ENCODE results near the gene MRGPRG.
A peak's percentile ranks its signal among the peaks of the same experiment; 100 is the strongest.

Gene MRGPRG

DNA sequence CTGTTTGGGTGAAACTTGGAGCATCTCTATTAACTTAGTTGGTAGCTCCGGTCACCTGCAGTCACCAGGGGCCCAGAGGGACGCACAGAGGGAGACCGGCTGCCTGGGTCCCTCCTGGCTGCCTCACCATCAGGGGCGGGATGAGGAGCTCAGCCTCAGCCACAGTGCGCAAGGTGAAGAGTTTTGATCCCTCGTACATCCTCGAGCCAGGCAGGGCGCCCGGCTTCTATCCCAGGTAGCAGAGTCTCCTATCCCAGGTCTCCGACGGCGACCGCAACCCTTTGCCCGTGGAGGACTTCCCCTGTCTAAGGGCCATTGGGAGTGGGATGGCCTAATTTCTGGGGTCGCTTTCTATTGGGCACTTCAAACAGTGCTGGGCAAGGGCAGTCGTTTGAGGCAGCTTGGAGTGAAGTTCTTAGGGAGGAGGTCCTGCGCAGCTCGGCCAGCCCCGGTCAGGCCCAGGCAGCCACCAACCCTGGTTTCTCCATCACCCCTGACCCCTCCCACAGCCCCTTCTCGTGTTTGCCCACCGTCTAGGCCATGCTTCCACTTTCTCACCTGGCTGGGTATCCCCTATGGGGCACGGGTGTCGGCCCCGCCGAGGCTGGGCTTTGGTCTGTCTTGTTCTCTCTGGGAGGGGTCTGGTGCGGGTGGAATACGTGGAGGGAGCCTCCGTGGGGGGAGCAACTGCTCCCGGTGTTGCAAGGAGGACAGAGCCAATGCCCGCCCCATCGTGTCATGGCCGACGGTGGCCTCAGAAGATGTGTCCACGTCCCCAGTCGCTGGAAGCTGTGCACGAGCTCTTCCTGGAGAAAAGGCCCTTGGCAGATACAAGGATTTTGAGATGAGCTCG is 3.6 kb upstream of the MRGPRG start:
- peaks cover 67% of the 10 kb centered on the region for H3K27me3 ChIP-seq (ENCODE audit: low read depth)
- in situ Hi-C loops (cut with MboI; ENCODE audit: low sequenced_read_pairs) = no loop called here
- no peaks in the 10 kb centered on the region for H3K36me3 ChIP-seq (replicated peaks)
- DNase-seq (ENCODE audit: low spot score in 2 of 2) = peak in 1 of 2 experiments; percentile 7
- H3K4me3 ChIP-seq = no peak overlapping the region
- no peaks in the 10 kb centered on the region for H3K9me3 ChIP-seq
- no peaks in the 10 kb centered on the region for H3K4me1 ChIP-seq

- Histone ChIP-seq H3K4me3 (no peak overlapping the region), H3K36me3 (replicated peaks) (no peaks in the 10 kb centered on the region), H3K27me3 (ENCODE audit: low read depth) (peaks cover 66% of the 10 kb centered on the region), H3K4me1 (no peaks in the 10 kb centered on the region), H3K9me3 (no peaks in the 10 kb centered on the region)
- DNase-seq (ENCODE audit: low spot score in 2 of 2) = no peak
- in situ Hi-C loops (cut with MboI; ENCODE audit: low sequenced_read_pairs) = no loop called here
Measured at GRCh38 chr11:3221408-3222002, 2.9 kb upstream of the MRGPRG start.

DNA sequence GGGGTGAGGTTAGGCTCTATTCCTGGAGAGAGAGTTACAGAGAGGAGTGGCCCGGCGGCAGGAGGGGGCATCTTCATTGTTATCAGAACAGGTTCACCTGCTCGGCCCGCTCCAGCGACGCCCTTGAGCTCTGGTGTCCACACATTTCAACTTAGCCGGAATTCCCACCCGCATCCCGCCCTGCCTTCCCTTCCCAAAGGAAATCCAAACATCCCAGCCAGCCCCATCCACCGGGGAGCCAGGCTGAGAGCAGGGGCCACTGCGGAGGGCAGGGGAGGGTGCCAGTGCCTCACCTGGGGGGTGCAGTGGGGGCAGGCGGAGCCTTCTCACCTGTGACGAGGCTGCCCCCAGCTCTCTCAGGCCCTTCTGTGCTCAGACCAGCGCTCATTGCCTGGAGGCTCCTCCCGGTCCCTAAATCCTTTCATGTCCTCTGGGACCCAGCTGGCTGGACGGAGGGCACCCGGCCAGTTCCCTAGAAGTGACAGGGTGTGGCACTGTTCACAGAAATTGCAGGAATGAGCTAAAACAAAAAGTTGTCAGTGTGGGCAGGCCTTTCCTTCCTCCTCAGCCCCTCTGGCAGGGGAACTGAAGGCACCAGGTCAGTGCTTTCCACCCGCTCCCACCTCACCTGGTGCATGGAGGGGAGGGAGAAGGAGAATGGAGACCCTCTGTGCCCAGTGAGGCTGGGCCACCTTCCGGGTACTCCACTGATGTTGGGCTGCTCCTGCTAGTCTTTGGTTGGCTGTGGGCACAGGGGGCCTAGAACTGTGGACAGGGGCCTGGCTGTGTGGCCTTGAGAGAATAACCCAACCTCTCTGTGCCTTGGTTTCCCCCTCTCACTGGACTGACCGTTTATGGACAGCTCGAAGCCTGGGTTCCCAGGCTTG is 2.2 kb upstream of the MRGPRG start:
- H3K9me3 ChIP-seq = no peaks in the 10 kb centered on the region
- H3K36me3 ChIP-seq (replicated peaks) = no peaks in the 10 kb centered on the region
- no peaks in the 10 kb centered on the region for H3K4me1 ChIP-seq
- H3K27me3 ChIP-seq (ENCODE audit: low read depth) = peaks cover 71% of the 10 kb centered on the region
- in situ Hi-C loops (cut with MboI; ENCODE audit: low sequenced_read_pairs) = no loop called here
- DNase-seq (ENCODE audit: low spot score in 2 of 2) = peak in 1 of 2 experiments; percentile 12
- no peak overlapping the region for H3K4me3 ChIP-seq

- no peak for DNase-seq (ENCODE audit: low spot score in 2 of 2)
- in situ Hi-C loops (cut with MboI; ENCODE audit: low sequenced_read_pairs) = no loop called here
- H3K9me3 ChIP-seq = no peaks in the 10 kb centered on the region
- no peaks in the 10 kb centered on the region for H3K4me1 ChIP-seq
- H3K27me3 ChIP-seq (ENCODE audit: low read depth) = peaks cover 71% of the 10 kb centered on the region
- no peak overlapping the region for H3K4me3 ChIP-seq
- H3K36me3 ChIP-seq (replicated peaks) = no peaks in the 10 kb centered on the region
Measured at GRCh38 chr11:3220101-3220500, 1.5 kb upstream of the MRGPRG start.

DNA sequence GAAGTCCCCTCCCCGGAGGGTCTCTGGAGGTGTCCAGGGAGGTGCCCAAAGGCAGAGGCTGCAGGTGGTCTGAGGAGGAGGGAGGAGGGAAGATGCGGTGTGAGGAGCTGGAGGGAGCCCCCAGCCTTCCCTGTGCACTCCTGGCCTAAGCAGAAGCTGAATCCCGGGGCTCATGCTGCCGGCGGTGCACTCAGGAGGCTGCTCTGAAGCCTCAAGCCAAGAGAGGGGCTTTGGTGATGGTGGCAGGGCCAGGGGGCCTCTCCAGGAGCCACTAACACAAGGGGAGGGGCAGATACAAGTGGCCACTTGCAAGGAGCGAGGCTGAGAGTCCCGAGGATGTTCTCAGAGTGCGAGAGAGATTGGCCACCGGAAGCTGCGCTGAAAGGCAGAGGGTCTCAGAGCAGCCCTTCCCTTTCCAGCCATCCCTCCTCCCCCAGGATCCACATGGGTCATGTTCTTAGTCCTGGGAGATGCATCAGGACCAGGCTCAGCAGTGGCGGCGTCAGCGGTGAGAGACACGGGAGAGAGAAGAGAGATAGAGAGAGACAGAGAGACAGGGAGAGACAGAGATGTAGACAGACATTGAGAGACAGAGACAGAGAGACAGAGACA is 774 bp upstream of the MRGPRG start:
- H3K4me1 ChIP-seq = no peaks in the 10 kb centered on the region
- in situ Hi-C loops (cut with MboI; ENCODE audit: low sequenced_read_pairs) = no loop called here
- no peak overlapping the region for H3K4me3 ChIP-seq
- no peaks in the 10 kb centered on the region for H3K9me3 ChIP-seq
- no peaks in the 10 kb centered on the region for H3K36me3 ChIP-seq (replicated peaks)
- peak in 1 of 2 experiments; percentile 6 for DNase-seq (ENCODE audit: low spot score in 2 of 2)
- H3K27me3 ChIP-seq (ENCODE audit: low read depth) = peaks cover 66% of the 10 kb centered on the region

DNA sequence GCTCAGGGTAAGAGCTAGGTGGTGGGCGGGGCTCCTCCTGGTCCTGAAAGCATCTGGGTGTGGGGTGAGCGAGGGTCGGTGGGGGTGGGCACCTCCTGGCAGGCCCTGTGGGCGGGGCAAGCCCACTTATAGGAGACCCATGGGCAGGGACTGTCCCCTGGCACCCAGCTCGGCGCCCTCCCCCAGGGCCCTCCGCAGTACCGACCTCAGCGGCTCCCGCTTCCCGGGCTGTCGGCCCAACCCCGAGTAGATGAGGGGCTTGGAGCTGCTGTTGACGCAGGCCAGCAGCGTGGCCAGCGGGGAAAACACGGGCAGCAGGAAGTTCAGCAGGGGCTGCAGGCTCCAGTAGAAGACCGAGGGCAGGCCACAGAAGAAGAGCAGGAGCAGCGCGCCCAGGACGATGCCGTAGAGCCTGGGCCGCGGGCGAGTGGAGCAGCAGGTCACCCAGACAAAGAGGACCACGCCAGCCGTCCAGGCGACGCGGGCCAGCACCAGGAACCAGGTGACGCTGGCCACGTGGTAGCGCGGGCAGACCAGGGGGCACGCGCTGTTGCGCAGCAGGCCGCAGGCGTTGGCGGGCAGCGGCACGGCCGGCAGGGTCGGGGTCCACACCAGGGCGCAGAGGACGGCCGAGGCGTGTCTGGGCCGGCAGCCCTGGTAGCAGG is 663 bp downstream of the MRGPRG start:
- in situ Hi-C loops (cut with MboI; ENCODE audit: low sequenced_read_pairs) = no loop called here
- Histone ChIP-seq H3K4me3 (no peak overlapping the region), H3K27me3 (ENCODE audit: low read depth) (peaks cover 52% of the 10 kb centered on the region), H3K36me3 (replicated peaks) (no peaks in the 10 kb centered on the region), H3K9me3 (no peaks in the 10 kb centered on the region), H3K4me1 (no peaks in the 10 kb centered on the region)
- DNase-seq (ENCODE audit: low spot score in 2 of 2) = peak in 1 of 2 experiments; percentile 13

DNA sequence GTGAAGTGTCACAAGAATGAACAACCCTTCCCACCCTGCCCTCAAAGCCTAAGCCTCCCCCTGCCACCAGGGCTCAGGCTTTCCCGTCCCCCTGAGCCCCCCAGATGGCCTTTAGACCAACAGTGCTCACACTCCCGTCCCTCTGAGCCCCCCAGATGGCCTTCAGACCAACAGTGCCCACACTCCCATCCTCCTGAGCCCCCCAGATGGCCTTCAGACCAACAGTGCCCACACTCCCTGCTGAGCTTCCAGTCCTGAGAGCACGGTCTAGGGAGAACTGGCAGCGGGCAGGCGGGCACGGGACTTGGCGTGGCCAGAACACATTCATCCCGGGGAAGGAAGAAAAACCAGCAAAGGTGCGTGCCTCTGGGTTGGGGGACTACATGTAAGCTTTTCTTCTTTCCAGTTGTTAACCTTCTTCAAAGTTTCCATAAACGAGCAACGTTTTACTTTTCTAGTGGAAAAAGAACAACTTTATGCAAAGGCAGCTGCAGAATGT is 2.5 kb downstream of the MRGPRG start:
- Histone ChIP-seq H3K27me3 (ENCODE audit: low read depth) (peaks cover 35% of the 10 kb centered on the region), H3K9me3 (no peaks in the 10 kb centered on the region), H3K4me1 (no peaks in the 10 kb centered on the region), H3K36me3 (replicated peaks) (no peaks in the 10 kb centered on the region), H3K4me3 (no peak overlapping the region)
- in situ Hi-C loops (cut with MboI; ENCODE audit: low sequenced_read_pairs) = no loop called here
- DNase-seq (ENCODE audit: low spot score in 2 of 2) = no peak

- no peak overlapping the region for H3K4me3 ChIP-seq
- in situ Hi-C loops (cut with MboI; ENCODE audit: low sequenced_read_pairs) = no loop called here
- DNase-seq (ENCODE audit: low spot score in 2 of 2) = no peak
- peaks cover 29% of the 10 kb centered on the region for H3K27me3 ChIP-seq (ENCODE audit: low read depth)
- H3K9me3 ChIP-seq = no peaks in the 10 kb centered on the region
- no peaks in the 10 kb centered on the region for H3K4me1 ChIP-seq
- H3K36me3 ChIP-seq (replicated peaks) = no peaks in the 10 kb centered on the region
Measured at GRCh38 chr11:3215346-3216026, 3.1 kb downstream of the MRGPRG start.

DNA sequence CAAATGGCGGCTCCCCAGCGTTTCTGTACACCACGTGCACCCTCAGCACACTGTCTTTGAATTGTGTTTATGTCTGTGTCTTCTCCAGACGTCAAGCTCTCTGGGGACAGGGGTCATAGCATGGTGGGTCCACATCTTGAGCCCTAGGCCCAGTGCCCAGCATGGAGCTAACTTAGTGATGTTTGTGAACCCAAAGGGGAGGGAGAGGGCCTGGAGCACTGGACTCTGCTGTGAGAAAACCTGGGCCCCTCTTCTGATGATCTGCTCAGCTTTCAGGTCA is 4.3 kb downstream of the MRGPRG start:
- in situ Hi-C loops (cut with MboI; ENCODE audit: low sequenced_read_pairs) = no loop called here
- Histone ChIP-seq H3K4me3 (no peak overlapping the region), H3K4me1 (no peaks in the 10 kb centered on the region), H3K36me3 (replicated peaks) (no peaks in the 10 kb centered on the region), H3K27me3 (ENCODE audit: low read depth) (peaks cover 18% of the 10 kb centered on the region), H3K9me3 (no peaks in the 10 kb centered on the region)
- no peak for DNase-seq (ENCODE audit: low spot score in 2 of 2)

- no peaks in the 10 kb centered on the region for H3K4me1 ChIP-seq
- in situ Hi-C loops (cut with MboI; ENCODE audit: low sequenced_read_pairs) = no loop called here
- DNase-seq (ENCODE audit: low spot score in 2 of 2) = no peak
Measured at GRCh38 chr11:3213659-3214419, 4.8 kb downstream of the MRGPRG start.

GRCh38 chr11:3208272-3208671 is 10.3 kb downstream of the MRGPRG start:
- H3K4me1 ChIP-seq = no peaks in the 10 kb centered on the region
- H3K27me3 ChIP-seq (ENCODE audit: low read depth) = peaks cover 19% of the 10 kb centered on the region
- no peaks in the 10 kb centered on the region for H3K36me3 ChIP-seq (replicated peaks)
- H3K4me3 ChIP-seq = no peak overlapping the region
- no peaks in the 10 kb centered on the region for H3K9me3 ChIP-seq
- in situ Hi-C loops (cut with MboI; ENCODE audit: low sequenced_read_pairs) = no loop called here
- DNase-seq (ENCODE audit: low spot score in 2 of 2) = no peak

More at GRCh38 chr11:3213659-3214419, 4.8 kb downstream of the MRGPRG start:
- H3K4me3 ChIP-seq = no peak overlapping the region
- H3K36me3 ChIP-seq (replicated peaks) = no peaks in the 10 kb centered on the region
- peaks cover 13% of the 10 kb centered on the region for H3K27me3 ChIP-seq (ENCODE audit: low read depth)
- H3K9me3 ChIP-seq = no peaks in the 10 kb centered on the region

- H3K9me3 ChIP-seq = no peaks in the 10 kb centered on the region
- H3K36me3 ChIP-seq (replicated peaks) = no peaks in the 10 kb centered on the region
- H3K27me3 ChIP-seq (ENCODE audit: low read depth) = peaks cover 25% of the 10 kb centered on the region
- no peak overlapping the region for H3K4me3 ChIP-seq
- in situ Hi-C loops (cut with MboI; ENCODE audit: low sequenced_read_pairs) = no loop called here
- DNase-seq (ENCODE audit: low spot score in 2 of 2) = no peak
- H3K4me1 ChIP-seq = no peaks in the 10 kb centered on the region
Measured at GRCh38 chr11:3207526-3208189, 11.0 kb downstream of the MRGPRG start.
